ENCODE measurements around the gene GUCA2A.

- TF ChIP-seq EP300 (IDR thresholded peaks at IDR 0.05) (no peak), CTCF (IDR thresholded peaks at IDR 0.05) (no peak), POLR2A (IDR thresholded peaks at IDR 0.05) (no peak)
Measured at GRCh38 chr1:42177541-42177981, 13.0 kb upstream of the GUCA2A start.
